Kidney glomerular epithelial cell (primary cell): ENCODE data around the gene SPINK4.

Source experiments
- DNase-seq: peaks from one replicate; lab custom pipeline; 2025; lab: John Stamatoyannopoulos, UW

Gene SPINK4

DNA sequence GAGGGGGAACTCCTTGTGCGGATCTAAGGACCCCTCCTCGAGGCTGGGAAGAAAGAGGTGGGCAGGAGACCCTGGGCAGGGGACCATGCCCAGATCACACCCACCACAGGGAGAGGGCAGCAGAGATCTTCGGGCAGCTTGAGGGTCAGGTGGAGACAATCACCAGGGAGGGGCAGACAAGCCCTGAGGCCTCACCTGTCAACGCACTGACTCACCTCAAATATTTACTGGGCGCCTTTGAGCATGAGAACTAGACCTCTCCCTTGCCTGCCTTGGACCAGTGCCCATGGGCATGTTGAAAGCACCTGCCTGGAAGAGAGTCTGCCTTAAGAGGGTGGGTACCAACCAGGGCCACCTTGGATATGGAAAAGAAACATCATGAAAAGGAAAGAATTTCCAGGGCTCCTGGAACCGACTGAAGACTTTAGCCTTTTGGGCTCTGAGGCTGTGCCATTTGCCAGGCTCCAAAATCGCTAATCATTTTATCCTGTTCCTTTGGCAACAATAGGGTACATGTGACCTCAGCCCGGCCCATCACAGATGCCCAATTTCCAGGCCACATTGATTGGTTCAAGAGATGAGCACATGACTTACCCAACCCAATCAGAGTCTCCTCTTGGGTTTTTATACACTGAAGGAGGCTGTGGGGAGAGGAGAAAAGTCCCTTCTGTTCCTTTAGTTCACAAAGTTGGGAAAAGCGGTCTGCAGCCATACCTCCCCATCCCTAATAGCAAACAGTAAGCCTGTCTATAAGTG, 10.4 kb upstream of the SPINK4 start:
- DNase-seq, result peak; percentile 38

DNA sequence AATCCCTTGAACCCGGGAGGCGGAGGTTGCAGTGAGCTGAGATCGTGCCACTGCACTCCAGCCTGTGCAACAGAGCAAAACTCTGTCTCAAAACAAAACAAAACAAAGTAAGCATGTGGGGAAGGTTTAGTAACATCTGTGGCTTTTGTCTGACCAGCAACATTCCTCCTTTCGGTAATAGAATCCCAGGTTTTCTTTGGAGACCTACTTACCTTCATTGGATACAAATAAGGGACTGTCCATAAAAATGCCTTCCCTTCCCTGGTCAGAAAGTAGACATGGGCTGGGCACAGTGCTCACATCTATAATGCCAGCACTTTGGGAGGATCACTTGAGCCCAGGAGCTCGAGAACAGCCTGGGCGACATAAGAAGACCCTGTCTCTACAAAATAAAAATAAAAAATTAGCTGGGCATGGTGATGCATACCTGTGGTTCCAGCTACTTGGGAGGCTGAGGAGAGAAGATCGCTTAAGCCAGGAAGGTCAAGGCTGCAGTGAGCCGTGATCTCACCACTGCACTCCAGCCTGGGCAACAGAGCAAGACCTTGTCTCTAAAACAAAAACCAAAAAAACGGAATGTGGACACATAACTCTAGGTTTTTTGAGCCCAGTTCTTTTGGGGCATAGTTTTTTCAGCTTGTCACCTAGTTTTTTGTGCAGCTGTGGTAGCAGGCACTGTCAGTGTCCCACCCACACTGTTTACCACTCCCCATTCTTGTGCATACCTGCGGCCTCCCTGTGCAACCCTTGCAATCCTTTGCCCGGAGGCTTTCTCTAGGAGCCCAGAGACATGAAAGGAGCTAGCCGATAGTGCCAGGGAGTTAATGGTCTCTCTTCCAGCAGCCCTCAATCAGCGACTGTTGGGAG, 9.0 kb upstream of the SPINK4 start:
- peak; percentile 68 for DNase-seq

- no peak for DNase-seq
Observed at GRCh38 chr9:33231623-33231942, 8.4 kb upstream of the SPINK4 start.

GRCh38 chr9:33232815-33233214, 7.2 kb upstream of the SPINK4 start:
- no peak for DNase-seq

DNA sequence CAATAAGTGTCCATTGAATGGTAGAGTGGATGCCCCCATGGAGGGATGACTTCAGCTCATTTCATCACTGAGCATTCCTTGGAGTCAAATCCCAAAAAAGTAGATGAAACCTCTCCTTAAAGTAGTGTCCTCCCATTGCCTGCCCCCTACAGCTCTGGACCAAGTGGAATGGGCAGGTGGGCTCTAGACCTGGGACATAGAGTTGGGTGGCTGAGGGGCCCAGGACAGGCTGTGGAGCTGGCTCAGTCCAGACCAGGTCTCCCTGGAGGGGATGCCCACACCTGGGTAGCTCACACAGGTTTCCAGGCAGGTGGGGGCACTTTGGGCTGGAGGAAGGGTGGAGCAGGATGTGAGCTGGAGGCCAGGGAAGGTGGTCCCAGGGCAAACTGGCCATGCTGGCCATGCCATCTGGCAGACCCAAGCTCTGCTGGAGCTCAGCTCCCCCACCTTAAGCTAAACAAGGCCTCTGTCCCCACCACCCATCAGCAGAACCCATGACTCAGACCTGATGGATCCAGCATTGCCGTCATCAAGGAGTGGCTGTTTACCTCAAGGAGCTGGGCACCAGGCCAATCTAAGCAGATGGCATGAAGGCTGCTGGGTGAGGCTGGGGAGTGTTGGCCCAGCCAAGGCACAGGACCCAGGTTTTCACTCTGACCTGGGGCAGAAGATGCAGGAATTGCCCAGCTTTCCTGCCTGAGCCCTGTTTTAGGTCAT, 6.2 kb upstream of the SPINK4 start:
- DNase-seq, result peak; percentile 86

DNA sequence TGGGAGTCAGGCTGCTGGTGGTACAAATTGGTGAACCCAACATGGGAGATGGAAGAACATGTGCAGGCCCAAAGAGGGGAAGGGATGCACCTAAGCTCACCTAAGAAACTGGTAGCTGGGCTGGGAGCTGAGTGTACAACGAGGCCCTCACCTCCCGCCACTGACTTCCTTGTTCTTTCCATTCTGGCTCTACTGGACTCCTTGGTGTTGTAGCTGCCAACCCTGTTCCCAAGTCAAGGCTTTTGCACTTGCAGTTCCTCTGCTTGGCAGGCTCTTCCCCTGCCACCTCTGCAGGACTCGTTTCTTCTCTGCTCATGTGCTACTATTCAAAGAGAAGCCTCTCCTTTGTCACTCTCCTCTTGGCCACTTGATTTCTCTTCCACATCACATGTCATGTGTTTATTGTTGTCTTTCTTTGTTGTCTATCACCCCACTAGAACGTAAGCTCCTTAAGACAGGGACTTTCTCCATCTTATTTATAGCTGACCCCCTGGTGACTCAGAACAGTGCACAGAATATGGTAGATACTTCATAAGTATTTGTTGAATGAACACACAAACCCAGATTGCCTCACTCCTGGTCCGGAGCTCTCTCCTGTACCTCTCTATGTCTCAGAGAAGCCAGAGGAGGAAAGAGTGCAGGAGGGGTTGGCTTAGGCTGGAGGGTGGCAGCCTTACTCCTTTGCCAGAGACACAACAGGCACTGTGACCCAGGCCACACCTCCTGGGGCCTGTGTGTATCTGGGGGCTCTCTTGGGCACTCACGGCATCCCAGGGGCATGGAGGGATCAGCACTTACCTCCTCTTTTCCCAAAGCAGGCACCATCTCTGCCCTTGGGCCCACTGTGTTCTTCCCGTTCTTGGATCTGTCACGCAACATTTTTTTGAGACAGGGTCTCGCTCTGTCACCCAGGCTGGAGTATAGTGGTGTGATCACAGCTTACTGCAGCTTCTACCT, 5.2 kb upstream of the SPINK4 start:
- no peak for DNase-seq

DNA sequence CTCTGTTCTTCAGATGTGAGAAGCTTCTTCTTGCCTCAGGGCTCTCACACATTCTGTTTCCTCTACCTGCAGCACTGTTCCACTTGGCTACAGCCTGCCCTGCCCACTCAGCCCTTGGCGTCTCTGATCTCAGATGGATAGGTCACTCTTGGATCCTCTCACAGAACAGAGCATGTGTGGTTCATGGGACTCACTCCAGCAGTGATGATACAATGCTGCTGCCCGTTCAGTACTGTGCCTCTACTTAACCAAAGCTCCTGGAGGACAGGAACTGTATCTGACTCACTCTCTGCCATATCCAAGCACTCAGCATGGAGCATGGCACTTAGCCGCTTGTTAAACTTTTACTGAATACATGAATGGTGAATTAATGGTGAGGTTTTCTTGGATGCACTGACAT, 3.4 kb upstream of the SPINK4 start:
- DNase-seq, result no peak

DNA sequence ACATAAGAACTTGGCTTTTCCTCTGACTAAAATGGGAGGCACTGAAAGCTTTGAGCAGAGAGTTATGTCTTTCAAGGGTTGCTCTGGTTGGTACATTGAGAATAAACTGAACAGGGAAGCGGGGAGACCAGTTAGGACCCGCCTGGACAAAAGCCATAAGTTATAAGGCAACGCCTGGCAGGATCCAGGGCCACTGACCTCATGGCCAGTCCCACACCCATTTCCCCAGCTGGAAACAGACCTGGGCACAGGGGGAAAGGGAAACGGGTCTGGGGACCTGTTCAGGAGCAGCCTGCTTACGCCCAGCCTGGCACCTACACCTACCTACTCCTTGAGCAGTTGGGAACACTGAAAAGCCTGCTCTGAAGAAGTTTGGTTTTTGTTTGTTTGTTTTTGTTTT, 1.3 kb downstream of the SPINK4 start:
- DNase-seq, result no peak

GRCh38 chr9:33242609-33243134, 2.7 kb downstream of the SPINK4 start:
- no peak for DNase-seq

- DNase-seq, result no peak
Observed at GRCh38 chr9:33244137-33244784, 4.3 kb downstream of the SPINK4 start.

DNA sequence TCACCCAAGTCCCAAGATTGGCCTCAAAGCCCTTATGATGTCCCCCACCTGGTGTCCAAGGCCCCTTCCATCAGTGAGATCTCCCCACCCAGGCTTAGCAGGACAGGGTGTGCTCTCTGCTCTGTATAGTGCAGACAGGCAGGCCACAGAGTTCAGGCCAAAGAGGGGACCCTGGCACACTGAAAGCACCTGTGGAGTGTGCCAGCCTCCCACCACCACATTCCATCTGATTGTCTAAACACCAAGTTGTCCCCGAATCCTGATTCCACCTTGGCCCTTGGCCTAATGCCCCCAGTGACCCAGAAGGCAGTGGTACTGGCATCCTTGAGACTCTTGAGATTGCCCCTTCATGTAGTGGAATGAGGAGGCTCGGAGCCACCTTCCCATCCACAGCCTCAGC, 5.4 kb downstream of the SPINK4 start:
- DNase-seq, result no peak

DNA sequence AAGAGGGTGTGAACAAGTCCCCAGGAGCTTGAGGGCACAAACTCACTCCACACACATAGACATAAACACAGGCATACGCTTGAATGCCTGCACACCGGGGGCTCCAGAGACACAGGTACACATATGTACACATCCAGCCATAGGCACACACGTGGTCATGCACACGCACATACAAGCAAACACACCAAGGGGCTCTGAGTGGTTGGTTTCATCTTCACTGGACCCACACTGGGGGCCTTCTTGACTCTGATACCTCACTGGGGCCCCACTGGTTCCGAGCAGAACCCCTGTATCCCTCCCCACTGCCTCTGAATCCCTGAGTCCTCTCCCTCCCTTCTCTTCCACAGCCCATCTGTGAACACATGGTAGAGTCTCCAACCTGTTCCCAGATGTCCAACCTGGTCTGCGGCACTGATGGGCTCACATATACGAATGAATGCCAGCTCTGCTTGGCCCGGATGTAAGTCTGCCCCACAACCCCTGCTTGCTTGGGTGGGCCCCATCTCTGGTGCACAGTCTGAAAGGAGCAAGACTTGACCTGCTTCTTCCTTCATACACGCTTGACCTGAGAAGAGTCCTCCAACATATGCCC, 6.4 kb downstream of the SPINK4 start:
- DNase-seq, result no peak

DNA sequence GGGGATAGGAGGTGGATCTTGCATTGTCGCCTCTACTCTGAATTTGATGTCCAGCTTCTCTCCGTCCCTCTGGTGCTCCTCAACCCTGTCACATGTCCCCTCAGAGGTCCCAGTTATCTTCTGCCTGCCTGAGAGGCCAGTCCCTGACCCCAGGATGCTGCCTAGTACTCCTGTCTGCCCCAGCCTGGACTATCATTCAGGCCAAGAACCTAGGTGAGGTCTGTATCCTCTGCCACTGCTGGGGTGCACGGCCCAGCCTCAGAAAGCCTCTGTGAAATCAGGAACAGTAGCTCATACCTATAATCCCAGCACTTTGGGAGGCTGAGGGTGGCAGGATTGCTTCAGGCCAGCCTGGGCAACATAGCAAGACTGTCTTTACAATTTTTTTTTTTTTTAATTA, 8.6 kb downstream of the SPINK4 start:
- DNase-seq, result no peak

DNA sequence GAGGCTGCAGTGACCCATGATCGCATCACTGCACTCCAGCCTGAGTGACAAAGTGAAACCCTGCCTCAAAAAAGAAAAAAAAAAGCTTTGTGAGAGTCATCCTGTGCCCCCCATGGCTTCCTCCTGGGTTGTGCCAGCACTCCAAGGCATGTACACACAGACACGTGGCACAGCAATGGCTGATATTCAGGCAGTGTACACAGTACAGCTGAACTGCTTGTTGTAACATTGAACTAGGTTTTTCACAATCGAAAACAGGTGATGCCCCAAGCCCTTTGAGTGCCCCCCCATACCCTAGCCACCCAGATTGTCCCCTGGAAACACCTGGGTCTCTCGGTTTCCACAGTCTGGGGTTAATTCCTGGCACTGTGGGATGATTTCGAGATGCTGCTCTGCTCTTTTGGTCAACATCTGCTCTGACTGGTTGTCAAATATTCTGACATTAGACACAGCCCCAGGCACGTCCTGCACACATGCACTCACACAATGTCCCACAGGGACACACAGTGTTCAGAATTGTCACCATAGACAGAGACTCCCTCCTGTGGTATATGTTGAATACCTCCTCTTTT, 9.2 kb downstream of the SPINK4 start:
- no peak for DNase-seq

- no peak for DNase-seq
Observed at GRCh38 chr9:33249983-33250382, 10.0 kb downstream of the SPINK4 start.

GRCh38 chr9:33250458-33250995, 10.6 kb downstream of the SPINK4 start:
- no peak for DNase-seq

DNA sequence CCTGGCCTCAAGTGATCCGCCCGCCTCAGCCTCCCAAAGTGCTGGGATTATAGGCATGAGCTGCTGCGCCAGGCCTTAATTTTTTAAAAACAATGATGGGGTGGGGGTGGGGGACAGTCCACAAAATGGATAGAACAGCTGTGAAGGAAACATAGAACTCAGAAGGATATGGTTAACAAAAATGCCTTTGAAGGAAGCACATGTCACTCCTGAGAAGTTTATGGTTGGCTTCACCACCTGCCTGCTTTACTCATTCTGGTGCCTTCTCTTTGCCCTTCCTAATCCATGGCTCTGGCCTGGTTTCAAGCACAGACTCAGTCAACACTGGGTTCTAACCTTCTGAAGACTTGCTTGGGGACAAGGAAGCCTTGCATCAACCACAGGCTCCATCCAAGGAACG, 14.2 kb downstream of the SPINK4 start:
- no peak for DNase-seq

- DNase-seq, result no peak
Observed at GRCh38 chr9:33255014-33255413, 15.0 kb downstream of the SPINK4 start.

- DNase-seq, result no peak
Observed at GRCh38 chr9:33255471-33255870, 15.5 kb downstream of the SPINK4 start.

GRCh38 chr9:33256236-33256635, 16.3 kb downstream of the SPINK4 start:
- DNase-seq, result no peak
